ENCODE data around the gene TBC1D19.

TBC1D19 gene

DNA sequence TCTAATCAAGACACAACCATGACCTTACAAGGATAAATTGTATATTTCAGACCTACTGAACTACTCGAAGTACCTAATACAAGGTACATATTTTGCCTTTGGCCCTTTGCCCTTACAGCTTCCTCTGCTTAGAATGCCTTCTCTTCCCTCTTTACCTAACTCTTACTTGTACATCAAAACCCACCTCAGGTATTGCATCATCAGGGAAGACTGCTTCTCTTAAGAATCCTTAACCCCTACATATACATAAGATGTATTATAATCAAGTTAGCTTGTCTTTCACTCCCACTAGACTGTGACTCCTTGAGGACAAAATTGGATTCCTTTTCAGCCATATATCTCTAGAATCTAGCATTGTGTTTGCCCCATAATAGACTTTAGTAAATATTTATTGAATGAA is 175.0 kb downstream of the TBC1D19 start:
- no peaks in the 10 kb centered on the region for H3K27me3 ChIP-seq (ENCODE audit: insufficient read depth, low read length)
- H3K4me3 ChIP-seq (ENCODE audit: low read depth, low read length, poor library complexity, severe bottlenecking), result no peak overlapping the region
- no peaks in the 10 kb centered on the region for H3K36me3 ChIP-seq (ENCODE audit: insufficient read depth, low read length)
- no peak overlapping the region for H3K27ac ChIP-seq (ENCODE audit: low read depth, low read length, poor library complexity, severe bottlenecking)
- H4K20me1 ChIP-seq (ENCODE audit: insufficient read depth, low read length), result no peaks in the 10 kb centered on the region
- no peak overlapping the region for H3K9ac ChIP-seq (ENCODE audit: low read length)
- no peaks in the 10 kb centered on the region for H3F3A ChIP-seq (ENCODE audit: insufficient read depth, low read length)
- H3K79me2 ChIP-seq (ENCODE audit: insufficient read depth, low read length), result no peaks in the 10 kb centered on the region
- H3K9me2 ChIP-seq (ENCODE audit: low read depth, low read length), result no peaks in the 10 kb centered on the region
- H2AFZ ChIP-seq (ENCODE audit: low read length), result no peak overlapping the region
- H3K4me2 ChIP-seq (ENCODE audit: low read length), result no peak overlapping the region
- H3K4me1 ChIP-seq (ENCODE audit: insufficient read depth, low read length, severe bottlenecking), result no peaks in the 10 kb centered on the region
- H3K9me3 ChIP-seq (ENCODE audit: low read length), result no peaks in the 10 kb centered on the region
- TF ChIP-seq, protein P1, sequence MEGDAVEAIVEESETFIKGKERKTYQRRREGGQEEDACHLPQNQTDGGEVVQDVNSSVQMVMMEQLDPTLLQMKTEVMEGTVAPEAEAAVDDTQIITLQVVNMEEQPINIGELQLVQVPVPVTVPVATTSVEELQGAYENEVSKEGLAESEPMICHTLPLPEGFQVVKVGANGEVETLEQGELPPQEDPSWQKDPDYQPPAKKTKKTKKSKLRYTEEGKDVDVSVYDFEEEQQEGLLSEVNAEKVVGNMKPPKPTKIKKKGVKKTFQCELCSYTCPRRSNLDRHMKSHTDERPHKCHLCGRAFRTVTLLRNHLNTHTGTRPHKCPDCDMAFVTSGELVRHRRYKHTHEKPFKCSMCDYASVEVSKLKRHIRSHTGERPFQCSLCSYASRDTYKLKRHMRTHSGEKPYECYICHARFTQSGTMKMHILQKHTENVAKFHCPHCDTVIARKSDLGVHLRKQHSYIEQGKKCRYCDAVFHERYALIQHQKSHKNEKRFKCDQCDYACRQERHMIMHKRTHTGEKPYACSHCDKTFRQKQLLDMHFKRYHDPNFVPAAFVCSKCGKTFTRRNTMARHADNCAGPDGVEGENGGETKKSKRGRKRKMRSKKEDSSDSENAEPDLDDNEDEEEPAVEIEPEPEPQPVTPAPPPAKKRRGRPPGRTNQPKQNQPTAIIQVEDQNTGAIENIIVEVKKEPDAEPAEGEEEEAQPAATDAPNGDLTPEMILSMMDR (IDR thresholded peaks at IDR 0.05; ENCODE audit: low read length), result no peak
- no peak for TF ChIP-seq EZH2 (IDR thresholded peaks at IDR 0.05; ENCODE audit: borderline replicate concordance, low read length)

DNA sequence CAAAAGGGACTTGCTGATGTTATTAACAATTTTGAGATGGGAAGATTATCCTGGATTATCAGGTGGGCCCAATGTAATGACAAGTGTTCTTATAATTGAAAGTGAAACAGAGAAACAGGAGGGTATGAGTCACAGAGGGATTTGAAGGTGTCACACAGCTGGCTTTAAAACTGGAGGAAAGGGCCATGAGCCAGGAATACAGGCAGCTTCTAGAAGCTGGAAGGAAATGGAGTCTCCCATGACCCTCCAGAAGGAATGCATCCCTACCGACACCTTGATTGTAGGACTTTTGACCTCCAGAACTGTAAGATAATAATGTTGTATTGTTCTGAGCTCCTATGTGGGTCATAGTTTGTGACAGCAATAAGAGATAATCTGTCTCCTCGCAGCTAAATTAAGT is 178.8 kb downstream of the TBC1D19 start:
- Histone ChIP-seq H3K9ac (ENCODE audit: low read length) (no peak overlapping the region), H4K20me1 (ENCODE audit: insufficient read depth, low read length) (no peaks in the 10 kb centered on the region), H3K4me3 (ENCODE audit: low read depth, low read length, poor library complexity, severe bottlenecking) (no peak overlapping the region)

DNA sequence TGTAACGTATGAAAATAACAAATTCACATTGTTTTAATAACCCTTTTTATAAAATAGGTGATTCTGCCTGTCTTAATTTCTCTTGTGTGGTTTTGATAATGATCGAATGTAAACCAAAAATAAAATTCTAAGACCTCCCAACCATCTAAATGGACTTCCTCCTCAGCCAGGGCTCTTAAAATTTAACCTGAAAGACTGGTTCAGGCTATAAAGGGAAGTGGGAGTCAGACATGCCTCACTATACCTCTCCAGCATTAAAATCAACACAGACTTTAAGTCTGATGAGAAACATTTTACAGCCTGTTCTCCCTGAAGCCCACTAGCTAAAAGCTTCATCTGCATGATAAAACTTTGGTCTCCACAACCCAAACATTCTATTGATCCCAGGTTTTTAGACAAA is 179.2 kb downstream of the TBC1D19 start:
- Histone ChIP-seq H3K4me3 (ENCODE audit: low read depth, low read length, poor library complexity, severe bottlenecking) (no peak overlapping the region), H4K20me1 (ENCODE audit: insufficient read depth, low read length) (no peaks in the 10 kb centered on the region), H3K9ac (ENCODE audit: low read length) (no peak overlapping the region), H3K9me3 (ENCODE audit: low read length) (no peaks in the 10 kb centered on the region), H3K27ac (ENCODE audit: low read depth, low read length, poor library complexity, severe bottlenecking) (no peak overlapping the region), H3K4me2 (ENCODE audit: low read length) (no peak overlapping the region), H3K27me3 (ENCODE audit: insufficient read depth, low read length) (no peaks in the 10 kb centered on the region), H3K36me3 (ENCODE audit: insufficient read depth, low read length) (no peaks in the 10 kb centered on the region), H3K79me2 (ENCODE audit: insufficient read depth, low read length) (no peaks in the 10 kb centered on the region), H2AFZ (ENCODE audit: low read length) (no peak overlapping the region), H3K4me1 (ENCODE audit: insufficient read depth, low read length, severe bottlenecking) (no peaks in the 10 kb centered on the region), H3K9me2 (ENCODE audit: low read depth, low read length) (no peaks in the 10 kb centered on the region), H3F3A (ENCODE audit: insufficient read depth, low read length) (no peaks in the 10 kb centered on the region)
- no peak for TF ChIP-seq EZH2 (IDR thresholded peaks at IDR 0.05; ENCODE audit: borderline replicate concordance, low read length)
- TF ChIP-seq, protein P1 (IDR thresholded peaks at IDR 0.05; ENCODE audit: low read length), result no peak

More for the DNA sequence above, 178.8 kb downstream of the TBC1D19 start:
- no peaks in the 10 kb centered on the region for H3K79me2 ChIP-seq (ENCODE audit: insufficient read depth, low read length)
- TF ChIP-seq, protein P1 (IDR thresholded peaks at IDR 0.05; ENCODE audit: low read length), result no peak
- no peak for TF ChIP-seq EZH2 (IDR thresholded peaks at IDR 0.05; ENCODE audit: borderline replicate concordance, low read length)
- no peaks in the 10 kb centered on the region for H3K4me1 ChIP-seq (ENCODE audit: insufficient read depth, low read length, severe bottlenecking)
- H3F3A ChIP-seq (ENCODE audit: insufficient read depth, low read length), result no peaks in the 10 kb centered on the region
- no peak overlapping the region for H3K4me2 ChIP-seq (ENCODE audit: low read length)
- H3K36me3 ChIP-seq (ENCODE audit: insufficient read depth, low read length), result no peaks in the 10 kb centered on the region
- no peak overlapping the region for H2AFZ ChIP-seq (ENCODE audit: low read length)
- no peaks in the 10 kb centered on the region for H3K9me3 ChIP-seq (ENCODE audit: low read length)
- no peak overlapping the region for H3K27ac ChIP-seq (ENCODE audit: low read depth, low read length, poor library complexity, severe bottlenecking)
- no peaks in the 10 kb centered on the region for H3K27me3 ChIP-seq (ENCODE audit: insufficient read depth, low read length)
- H3K9me2 ChIP-seq (ENCODE audit: low read depth, low read length), result no peaks in the 10 kb centered on the region
